ENCODE measurements around the gene CEL.

GRCh38 chr9:133029994-133030316 lies 31.8 kb upstream of the CEL start:
- TF ChIP-seq, protein P1, sequence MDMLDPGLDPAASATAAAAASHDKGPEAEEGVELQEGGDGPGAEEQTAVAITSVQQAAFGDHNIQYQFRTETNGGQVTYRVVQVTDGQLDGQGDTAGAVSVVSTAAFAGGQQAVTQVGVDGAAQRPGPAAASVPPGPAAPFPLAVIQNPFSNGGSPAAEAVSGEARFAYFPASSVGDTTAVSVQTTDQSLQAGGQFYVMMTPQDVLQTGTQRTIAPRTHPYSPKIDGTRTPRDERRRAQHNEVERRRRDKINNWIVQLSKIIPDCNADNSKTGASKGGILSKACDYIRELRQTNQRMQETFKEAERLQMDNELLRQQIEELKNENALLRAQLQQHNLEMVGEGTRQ (CRISPR knock-in tag; IDR thresholded peaks at IDR 0.05), result no peak
- TF ChIP-seq CTCF (IDR thresholded peaks at IDR 0.05), result no peak
- TF ChIP-seq NR2C2 (CRISPR knock-in tag; IDR thresholded peaks at IDR 0.05), result no peak
- no peak for TF ChIP-seq CREM (CRISPR knock-in tag; IDR thresholded peaks at IDR 0.05)
- no peak for TF ChIP-seq ZBTB21 (CRISPR knock-in tag; IDR thresholded peaks at IDR 0.05; ENCODE audit: borderline replicate concordance)
- TF ChIP-seq NFYB (CRISPR knock-in tag; conservative IDR thresholded peaks at IDR 0.05; ENCODE audit: low read depth), result no peak
- no peak for TF ChIP-seq SMAD4 (CRISPR knock-in tag; IDR thresholded peaks at IDR 0.05)
- TF ChIP-seq, protein P2, sequence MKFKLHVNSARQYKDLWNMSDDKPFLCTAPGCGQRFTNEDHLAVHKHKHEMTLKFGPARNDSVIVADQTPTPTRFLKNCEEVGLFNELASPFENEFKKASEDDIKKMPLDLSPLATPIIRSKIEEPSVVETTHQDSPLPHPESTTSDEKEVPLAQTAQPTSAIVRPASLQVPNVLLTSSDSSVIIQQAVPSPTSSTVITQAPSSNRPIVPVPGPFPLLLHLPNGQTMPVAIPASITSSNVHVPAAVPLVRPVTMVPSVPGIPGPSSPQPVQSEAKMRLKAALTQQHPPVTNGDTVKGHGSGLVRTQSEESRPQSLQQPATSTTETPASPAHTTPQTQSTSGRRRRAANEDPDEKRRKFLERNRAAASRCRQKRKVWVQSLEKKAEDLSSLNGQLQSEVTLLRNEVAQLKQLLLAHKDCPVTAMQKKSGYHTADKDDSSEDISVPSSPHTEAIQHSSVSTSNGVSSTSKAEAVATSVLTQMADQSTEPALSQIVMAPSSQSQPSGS (CRISPR knock-in tag; IDR thresholded peaks at IDR 0.05; ENCODE audit: borderline replicate concordance, low read depth), result no peak
- no peak for TF ChIP-seq MLX (CRISPR knock-in tag; IDR thresholded peaks at IDR 0.05)
